SK-N-SH (cell line): Measurements from ENCODE around the gene NOP16. TPM values are rescaled to one million over a fixed set of nuclear protein-coding genes. Genes with fewer than 3 reads are reported as not detected.

ENCODE experiments used
- CTCF ChIA-PET: fragments of 300-600, 350-600 bp; formaldehyde crosslinking; extraction: SDS; loops from one replicate; lab custom pipeline; 2021; lab: Yijun Ruan, JAX
- POLR2A ChIA-PET: fragments of 350-600 bp; sonication (Branson Sonifier 250); formaldehyde crosslinking; extraction: SDS; loops from one replicate; lab custom pipeline; 2020; ENCODE audit warnings: antibody characterized with exemption, inconsistent platforms; lab: Yijun Ruan, JAX
- DNase-seq: peaks from one replicate; pipeline ENCODE4 v3.0.0; 2012
- H2AFZ ChIP-seq: fragments of 200-600 bp; sonication (generic); 2 replicates; pipeline ENCODE4 v1.8.1; 2016; ENCODE audit warnings: antibody characterized with exemption, mild to moderate bottlenecking, low read depth
- H3F3A ChIP-seq: fragments of 200-600 bp; sonication (generic); replicated peaks from 2 replicates; pipeline ENCODE3; 2016; ENCODE audit warnings: antibody characterized with exemption, mild to moderate bottlenecking; ENCODE audit not compliant: insufficient read depth
- H3K27ac ChIP-seq, 2 experiments: fragments of 200-500 bp in 1 of 2; fragments of 200-600 bp in 1 of 2; sonication (Bioruptor generic) in 1 of 2; sonication (generic), shearing (Covaris generic) in 1 of 2; 2 replicates each; pipeline versions ENCODE4 v1.5.1 to v1.6.1; 2014 to 2016; ENCODE audit warnings: low read depth in 2 of 2, inconsistent platforms in 1 of 2, low read length in 1 of 2, mild to moderate bottlenecking in 1 of 2, mixed read lengths in 1 of 2
- H3K27me3 ChIP-seq: fragments of 200-600 bp; sonication (generic), shearing (Covaris generic); 2 replicates; pipeline ENCODE4 v1.6.1; 2016; ENCODE audit warnings: mixed run types; ENCODE audit not compliant: insufficient read depth
- H3K36me3 ChIP-seq, 2 experiments: fragments of 200-500 bp in 1 of 2; fragments of 200-600 bp in 1 of 2; sonication (Bioruptor generic) in 1 of 2; sonication (generic) in 1 of 2; replicated peaks in 1 of 2; 2 replicates each; pipeline versions ENCODE3 to v1.5.1; 2014 to 2016; ENCODE audit warnings: low read length in 1 of 2, mild to moderate bottlenecking in 1 of 2; ENCODE audit not compliant: insufficient read depth in 2 of 2, control insufficient read depth in 1 of 2
- H3K4me1 ChIP-seq, 2 experiments: fragments of 200-500 bp in 1 of 2; fragments of 200-600 bp in 1 of 2; sonication (Bioruptor generic) in 1 of 2; sonication (generic), shearing (Covaris generic) in 1 of 2; 2 replicates each; pipeline versions ENCODE4 v1.5.1 to v1.6.1; 2014 to 2016; ENCODE audit warnings: low read depth in 1 of 2, low read length in 1 of 2, mixed run types in 1 of 2; ENCODE audit not compliant: insufficient read depth in 2 of 2, control insufficient read depth in 1 of 2
- H3K4me2 ChIP-seq: fragments of 200-600 bp; sonication (generic), shearing (Covaris generic); 2 replicates; pipeline ENCODE4 v1.6.1; 2017; ENCODE audit warnings: mixed run types
- H3K4me3 ChIP-seq, 2 experiments: fragments of 200-500 bp in 1 of 2; fragments of 200-600 bp in 1 of 2; sonication (Bioruptor generic) in 1 of 2; sonication (generic), shearing (Covaris generic) in 1 of 2; 2 replicates each; pipeline versions ENCODE4 v1.5.1 to v1.8.1; 2014 to 2016; ENCODE audit warnings: low read depth in 2 of 2, inconsistent platforms in 1 of 2, low read length in 1 of 2, mild to moderate bottlenecking in 1 of 2, mixed read lengths in 1 of 2, moderate library complexity in 1 of 2
- H3K79me2 ChIP-seq: fragments of 200-600 bp; sonication (generic); 2 replicates; pipeline ENCODE4 v1.8.1; 2017; ENCODE audit warnings: mild to moderate bottlenecking; ENCODE audit not compliant: insufficient read depth
- H3K9ac ChIP-seq: fragments of 200-600 bp; sonication (generic); 2 replicates; pipeline ENCODE4 v1.6.1; 2017; ENCODE audit warnings: mixed run types
- H3K9me2 ChIP-seq: fragments of 200-600 bp; sonication (generic); 2 replicates; pipeline ENCODE4 v1.6.1; 2017; ENCODE audit warnings: mixed run types
- H3K9me3 ChIP-seq: fragments of 200-600 bp; sonication (generic); 2 replicates; pipeline ENCODE4 v1.6.1; 2017; ENCODE audit warnings: mixed run types, mild to moderate bottlenecking, moderate library complexity
- H4K20me1 ChIP-seq: fragments of 200-600 bp; sonication (generic); 2 replicates; pipeline ENCODE4 v1.6.1; 2017; ENCODE audit warnings: mild to moderate bottlenecking, mixed run types; ENCODE audit not compliant: insufficient read depth
- CHD2 ChIP-seq: fragments of 150-350 bp; IDR thresholded peaks from 2 replicates; pipeline ENCODE4 v1.6.1; 2018; ENCODE audit warnings: low read length; ENCODE audit not compliant: partially characterized antibody
- ELF1 ChIP-seq: IDR thresholded peaks from 2 replicates; pipeline ENCODE4 v1.4.0; 2012
- EZH2phosphoT487 ChIP-seq: fragments of 200-600 bp; sonication (generic); IDR thresholded peaks from 2 replicates; pipeline ENCODE4 v1.6.1; 2017; ENCODE audit warnings: low read depth, mixed run types, mild to moderate bottlenecking, antibody characterized with exemption, moderate library complexity, borderline replicate concordance
- FOXJ3 ChIP-seq: sonication (generic); formaldehyde crosslinking; IDR thresholded peaks from 2 replicates; pipeline ENCODE4 v1.5.1; 2020; ENCODE audit warnings: mild to moderate bottlenecking, missing genetic modification reagents
- GATA2 ChIP-seq: sonication (generic); formaldehyde crosslinking; IDR thresholded peaks from 2 replicates; pipeline ENCODE4 v1.5.0; 2020; ENCODE audit warnings: mild to moderate bottlenecking, missing genetic modification reagents
- JUND ChIP-seq: IDR thresholded peaks from 2 replicates; pipeline ENCODE4 v1.4.0; 2012
- MEF2A ChIP-seq: IDR thresholded peaks from 2 replicates; pipeline ENCODE4 v1.4.0; 2012; ENCODE audit warnings: low read depth, borderline replicate concordance
- NFIC ChIP-seq: IDR thresholded peaks from 2 replicates; pipeline ENCODE4 v1.4.0; 2012; ENCODE audit warnings: borderline replicate concordance
- NRF1 ChIP-seq: IDR thresholded peaks from 2 replicates; pipeline ENCODE4 v1.6.1; 2012; ENCODE audit warnings: low read depth, mild to moderate bottlenecking, low read length
- POLR2AphosphoS5 ChIP-seq: IDR thresholded peaks from 2 replicates; pipeline ENCODE4 v1.6.1; 2012; ENCODE audit warnings: low read depth, low read length
- RAD21 ChIP-seq: IDR thresholded peaks from 2 replicates; pipeline ENCODE4 v1.6.1; 2012; ENCODE audit warnings: mild to moderate bottlenecking, low read length
- RCOR1 ChIP-seq: fragments of 150-350 bp; IDR thresholded peaks from 2 replicates; pipeline ENCODE4 v1.6.1; 2017; ENCODE audit warnings: antibody characterized with exemption, low read length
- RXRA ChIP-seq: IDR thresholded peaks from 2 replicates; pipeline ENCODE4 v1.4.0; 2012; ENCODE audit warnings: low read depth, mild to moderate bottlenecking, borderline replicate concordance
- SIN3A ChIP-seq: IDR thresholded peaks from 2 replicates; pipeline ENCODE4 v1.6.1; 2012; ENCODE audit warnings: low read depth, mild to moderate bottlenecking, low read length, moderate library complexity, borderline replicate concordance
- SMC3 ChIP-seq: IDR thresholded peaks from 2 replicates; pipeline ENCODE4 v1.6.1; 2012; ENCODE audit warnings: low read depth, low read length, improper control_type of control experiment
- TCF12 ChIP-seq: IDR thresholded peaks from 2 replicates; pipeline ENCODE4 v1.4.0; 2012
- TEAD4 ChIP-seq: IDR thresholded peaks from 2 replicates; pipeline ENCODE4 v1.4.0; 2012; ENCODE audit warnings: mild to moderate bottlenecking, borderline replicate concordance; ENCODE audit not compliant: insufficient read depth
- YY1 ChIP-seq: IDR thresholded peaks from 2 replicates; pipeline ENCODE4 v1.4.0; 2012; ENCODE audit warnings: low read depth, mild to moderate bottlenecking
- WGBS: methylation state at CpG from one replicate; pipeline ENCODE4 v1.1.6; 2017; ENCODE audit warnings: low lambda C conversion rate; 5-methylcytosine and 5-hydroxymethylcytosine counted together
- polyA plus RNA-seq, 3 experiments: library from polyadenylated mRNA; depleted of rRNA; stranded (reverse); fragments of >200 nt; gene quantifications; 2 replicates each; pipeline ENCODE4 v1.2.3, GENCODE V29; 2012
- TF ChIP-seq, protein P1 (sequence below): fragments of 150-350 bp; IDR thresholded peaks from 2 replicates; pipeline ENCODE4 v1.6.1; 2016; ENCODE audit warnings: mild to moderate bottlenecking, low read depth, low read length
- TF ChIP-seq, protein P2 (sequence below): IDR thresholded peaks from 2 replicates; pipeline ENCODE4 v1.4.0; 2012; ENCODE audit warnings: low read depth
- TF ChIP-seq, protein P3 (sequence below): IDR thresholded peaks from 2 replicates; pipeline ENCODE4 v1.4.0; 2012; ENCODE audit warnings: low read depth, borderline replicate concordance
- TF ChIP-seq, protein P4 (sequence below): IDR thresholded peaks from 2 replicates; pipeline ENCODE4 v1.4.0; 2012; ENCODE audit warnings: low read depth, borderline replicate concordance

NOP16 gene
- polyA plus RNA-seq, 1 of the 3 experiments (the other 2 are of a cell fraction) = 158 TPM

DNA sequence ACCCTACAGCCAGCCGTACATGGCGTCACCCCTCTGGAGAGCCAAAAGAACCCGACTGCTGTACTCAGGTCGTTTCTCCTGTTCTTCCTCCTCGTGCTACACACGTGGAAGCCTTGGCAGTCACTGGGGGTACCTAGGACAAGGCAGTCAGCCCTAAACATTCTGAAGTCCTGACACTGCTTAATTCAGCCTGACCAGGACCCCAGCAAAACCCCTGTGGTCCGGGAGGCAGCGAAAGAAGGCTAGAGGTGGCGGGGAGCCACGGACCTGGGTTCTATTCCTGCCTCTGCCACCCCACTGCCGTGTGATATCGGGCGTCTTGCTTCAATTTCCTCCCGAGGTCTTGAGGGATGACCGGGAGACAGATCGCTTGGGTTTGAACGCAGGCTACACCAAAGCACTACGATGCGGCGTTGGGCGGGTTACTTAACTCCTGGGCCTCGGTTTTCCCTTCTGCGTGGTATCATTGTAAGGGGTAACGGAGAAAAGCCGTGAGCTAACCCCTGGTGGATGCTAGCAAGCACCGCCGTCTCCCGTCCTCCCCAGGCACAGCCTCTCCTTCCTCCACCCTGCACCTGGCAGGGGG lies 23.5 kb downstream of the NOP16 start:
- peaks cover 17% of the 10 kb centered on the region for H3K79me2 ChIP-seq
- peak overlapping the region; percentile 75 for H3K9ac ChIP-seq
- DNase-seq = no peak
- H3K9me3 ChIP-seq = no peaks in the 10 kb centered on the region
- no peaks in the 10 kb centered on the region for H3K9me2 ChIP-seq
- POLR2A ChIA-PET = no interaction called here
- H3K27me3 ChIP-seq = no peaks in the 10 kb centered on the region
- peaks cover 3% of the 10 kb centered on the region for H3F3A ChIP-seq
- peak overlapping the region; percentile 98 for H3K4me2 ChIP-seq
- 54% methylated on average over 18 of the region's 28 CpGs for WGBS
- CTCF ChIA-PET = no interaction called here
- peak overlapping the region; percentile 90 for H2AFZ ChIP-seq
- TF ChIP-seq RAD21 (no peak), RCOR1 (no peak), TCF12 (no peak), FOXJ3 (CRISPR knock-in tag) (no peak), MEF2A (no peak), SIN3A (no peak; the same call in 1 of the 2 replicates), ELF1 (no peak), JUND (no peak), NFIC (no peak), CHD2 (no peak), TEAD4 (no peak), POLR2AphosphoS5 (no peak; the same call in 1 of the 2 replicates), EZH2phosphoT487 (no peak), GATA2 (no peak), RXRA (no peak), NRF1 (no peak), YY1 (no peak)
- TF ChIP-seq, protein P1, sequence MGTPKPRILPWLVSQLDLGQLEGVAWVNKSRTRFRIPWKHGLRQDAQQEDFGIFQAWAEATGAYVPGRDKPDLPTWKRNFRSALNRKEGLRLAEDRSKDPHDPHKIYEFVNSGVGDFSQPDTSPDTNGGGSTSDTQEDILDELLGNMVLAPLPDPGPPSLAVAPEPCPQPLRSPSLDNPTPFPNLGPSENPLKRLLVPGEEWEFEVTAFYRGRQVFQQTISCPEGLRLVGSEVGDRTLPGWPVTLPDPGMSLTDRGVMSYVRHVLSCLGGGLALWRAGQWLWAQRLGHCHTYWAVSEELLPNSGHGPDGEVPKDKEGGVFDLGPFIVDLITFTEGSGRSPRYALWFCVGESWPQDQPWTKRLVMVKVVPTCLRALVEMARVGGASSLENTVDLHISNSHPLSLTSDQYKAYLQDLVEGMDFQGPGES = no peak
- TF ChIP-seq, protein P2, sequence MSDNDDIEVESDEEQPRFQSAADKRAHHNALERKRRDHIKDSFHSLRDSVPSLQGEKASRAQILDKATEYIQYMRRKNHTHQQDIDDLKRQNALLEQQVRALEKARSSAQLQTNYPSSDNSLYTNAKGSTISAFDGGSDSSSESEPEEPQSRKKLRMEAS = no peak
- H4K20me1 ChIP-seq = peaks cover 4% of the 10 kb centered on the region; the same call in 1 of the 2 replicates
- peak overlapping the region; percentile 70 to 87 for H3K4me3 ChIP-seq
- peaks cover 0 to 16% of the 10 kb centered on the region in 2 experiments; a peak in 1 of 4 replicates for H3K4me1 ChIP-seq
- H3K36me3 ChIP-seq = peaks cover 4 to 11% of the 10 kb centered on the region in 2 experiments
- H3K27ac ChIP-seq = peak overlapping the region in 1 of 2 experiments; percentile 18; a peak in 1 of 4 replicates

DNA sequence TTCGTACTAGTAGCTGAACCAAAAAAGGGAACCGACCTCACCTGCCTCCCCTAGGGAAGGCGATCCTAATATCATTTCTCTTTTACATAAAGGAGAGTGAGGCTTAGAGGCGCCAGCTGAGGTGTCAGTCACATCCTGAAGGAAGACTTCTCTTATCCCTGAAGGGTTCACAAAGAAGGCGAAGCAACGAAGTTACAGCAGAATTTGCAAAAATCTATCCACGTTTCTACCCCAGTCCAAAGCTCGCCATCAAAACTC lies 26.2 kb downstream of the NOP16 start:
- H3K9me3 ChIP-seq = no peaks in the 10 kb centered on the region
- WGBS = 84% methylated on average over 8 of the region's 8 CpGs
- TF ChIP-seq SMC3 (no peak), RAD21 (no peak), YY1 (no peak), TEAD4 (no peak), CHD2 (no peak)
- TF ChIP-seq, protein P3, sequence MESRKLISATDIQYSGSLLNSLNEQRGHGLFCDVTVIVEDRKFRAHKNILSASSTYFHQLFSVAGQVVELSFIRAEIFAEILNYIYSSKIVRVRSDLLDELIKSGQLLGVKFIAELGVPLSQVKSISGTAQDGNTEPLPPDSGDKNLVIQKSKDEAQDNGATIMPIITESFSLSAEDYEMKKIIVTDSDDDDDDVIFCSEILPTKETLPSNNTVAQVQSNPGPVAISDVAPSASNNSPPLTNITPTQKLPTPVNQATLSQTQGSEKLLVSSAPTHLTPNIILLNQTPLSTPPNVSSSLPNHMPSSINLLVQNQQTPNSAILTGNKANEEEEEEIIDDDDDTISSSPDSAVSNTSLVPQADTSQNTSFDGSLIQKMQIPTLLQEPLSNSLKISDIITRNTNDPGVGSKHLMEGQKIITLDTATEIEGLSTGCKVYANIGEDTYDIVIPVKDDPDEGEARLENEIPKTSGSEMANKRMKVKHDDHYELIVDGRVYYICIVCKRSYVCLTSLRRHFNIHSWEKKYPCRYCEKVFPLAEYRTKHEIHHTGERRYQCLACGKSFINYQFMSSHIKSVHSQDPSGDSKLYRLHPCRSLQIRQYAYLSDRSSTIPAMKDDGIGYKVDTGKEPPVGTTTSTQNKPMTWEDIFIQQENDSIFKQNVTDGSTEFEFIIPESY = no peak
- TF ChIP-seq, protein P1 = no peak
- TF ChIP-seq, protein P4, sequence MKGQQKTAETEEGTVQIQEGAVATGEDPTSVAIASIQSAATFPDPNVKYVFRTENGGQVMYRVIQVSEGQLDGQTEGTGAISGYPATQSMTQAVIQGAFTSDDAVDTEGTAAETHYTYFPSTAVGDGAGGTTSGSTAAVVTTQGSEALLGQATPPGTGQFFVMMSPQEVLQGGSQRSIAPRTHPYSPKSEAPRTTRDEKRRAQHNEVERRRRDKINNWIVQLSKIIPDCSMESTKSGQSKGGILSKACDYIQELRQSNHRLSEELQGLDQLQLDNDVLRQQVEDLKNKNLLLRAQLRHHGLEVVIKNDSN = no peak
- TF ChIP-seq, all 33 proteins: peak for 0
- H3K79me2 ChIP-seq = peaks cover 44% of the 10 kb centered on the region
- H4K20me1 ChIP-seq = peaks cover 20% of the 10 kb centered on the region; the same call in 1 of the 2 replicates
- ChIA-PET POLR2A (interaction anchor here (0.7 to 1.9 kb wide), 7 partner anchors 10 to 86 kb away, joined by 3 to 7 read pairs (median 5); partner anchors contain the start of genes FAF2, HIGD2A and NOP16), CTCF (interaction anchor here (1.0 to 2.0 kb wide), 4 partner anchors 26 to 632 kb away, joined by 3 to 10 read pairs (median 6); partner anchors contain the start of genes FAF2, HIGD2A and NOP16)
- peak overlapping the region; percentile 76 for H2AFZ ChIP-seq
- H3K27ac ChIP-seq = no peak overlapping the region
- no peaks in the 10 kb centered on the region for H3K27me3 ChIP-seq
- no peak for DNase-seq
- no peak overlapping the region for H3K9ac ChIP-seq
- H3K4me3 ChIP-seq = peak overlapping the region; percentile 80 to 98
- H3F3A ChIP-seq = peaks cover 3% of the 10 kb centered on the region
- peaks cover 10 to 13% of the 10 kb centered on the region in 2 experiments for H3K36me3 ChIP-seq
- H3K9me2 ChIP-seq = no peaks in the 10 kb centered on the region
- peak overlapping the region; percentile 91 for H3K4me2 ChIP-seq
- H3K4me1 ChIP-seq = peaks cover 0 to 19% of the 10 kb centered on the region in 2 experiments; a peak in 1 of 4 replicates
